ENCODE measurements around the gene FLNC.
A peak's percentile ranks its signal among the peaks of the same experiment; 100 is the strongest.

The FLNC gene

DNA sequence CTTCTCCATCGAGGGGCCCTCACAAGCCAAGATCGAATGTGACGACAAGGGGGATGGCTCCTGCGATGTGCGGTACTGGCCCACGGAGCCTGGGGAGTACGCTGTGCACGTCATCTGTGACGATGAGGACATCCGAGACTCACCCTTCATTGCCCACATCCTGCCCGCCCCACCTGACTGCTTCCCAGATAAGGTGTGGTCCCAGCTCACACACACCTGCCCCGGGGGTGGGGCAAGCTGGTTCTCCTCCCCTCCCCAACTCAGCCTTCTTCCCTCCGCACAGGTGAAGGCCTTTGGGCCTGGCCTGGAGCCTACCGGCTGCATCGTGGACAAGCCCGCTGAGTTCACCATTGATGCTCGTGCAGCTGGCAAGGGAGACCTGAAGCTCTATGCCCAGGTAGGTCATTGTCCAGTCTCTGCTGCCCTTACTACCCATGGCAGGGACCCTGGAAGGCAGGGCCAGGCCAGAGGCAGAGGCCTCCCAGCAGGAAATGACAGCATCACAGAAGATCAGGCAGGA is 11.0 kb downstream of the FLNC start:
- Histone ChIP-seq H3K4me1 (peaks cover 6% of the 10 kb centered on the region), H3K4me3 (ENCODE audit: low read depth, low read length) (no peak overlapping the region), H3K36me3 (peaks cover 38% of the 10 kb centered on the region), H3K27me3 (no peaks in the 10 kb centered on the region), H3K9me3 (no peaks in the 10 kb centered on the region)
- TF ChIP-seq, protein P1, sequence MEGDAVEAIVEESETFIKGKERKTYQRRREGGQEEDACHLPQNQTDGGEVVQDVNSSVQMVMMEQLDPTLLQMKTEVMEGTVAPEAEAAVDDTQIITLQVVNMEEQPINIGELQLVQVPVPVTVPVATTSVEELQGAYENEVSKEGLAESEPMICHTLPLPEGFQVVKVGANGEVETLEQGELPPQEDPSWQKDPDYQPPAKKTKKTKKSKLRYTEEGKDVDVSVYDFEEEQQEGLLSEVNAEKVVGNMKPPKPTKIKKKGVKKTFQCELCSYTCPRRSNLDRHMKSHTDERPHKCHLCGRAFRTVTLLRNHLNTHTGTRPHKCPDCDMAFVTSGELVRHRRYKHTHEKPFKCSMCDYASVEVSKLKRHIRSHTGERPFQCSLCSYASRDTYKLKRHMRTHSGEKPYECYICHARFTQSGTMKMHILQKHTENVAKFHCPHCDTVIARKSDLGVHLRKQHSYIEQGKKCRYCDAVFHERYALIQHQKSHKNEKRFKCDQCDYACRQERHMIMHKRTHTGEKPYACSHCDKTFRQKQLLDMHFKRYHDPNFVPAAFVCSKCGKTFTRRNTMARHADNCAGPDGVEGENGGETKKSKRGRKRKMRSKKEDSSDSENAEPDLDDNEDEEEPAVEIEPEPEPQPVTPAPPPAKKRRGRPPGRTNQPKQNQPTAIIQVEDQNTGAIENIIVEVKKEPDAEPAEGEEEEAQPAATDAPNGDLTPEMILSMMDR (IDR thresholded peaks at IDR 0.05; ENCODE audit: low read depth, low read length): no peak
- DNase-seq: no peak

DNA sequence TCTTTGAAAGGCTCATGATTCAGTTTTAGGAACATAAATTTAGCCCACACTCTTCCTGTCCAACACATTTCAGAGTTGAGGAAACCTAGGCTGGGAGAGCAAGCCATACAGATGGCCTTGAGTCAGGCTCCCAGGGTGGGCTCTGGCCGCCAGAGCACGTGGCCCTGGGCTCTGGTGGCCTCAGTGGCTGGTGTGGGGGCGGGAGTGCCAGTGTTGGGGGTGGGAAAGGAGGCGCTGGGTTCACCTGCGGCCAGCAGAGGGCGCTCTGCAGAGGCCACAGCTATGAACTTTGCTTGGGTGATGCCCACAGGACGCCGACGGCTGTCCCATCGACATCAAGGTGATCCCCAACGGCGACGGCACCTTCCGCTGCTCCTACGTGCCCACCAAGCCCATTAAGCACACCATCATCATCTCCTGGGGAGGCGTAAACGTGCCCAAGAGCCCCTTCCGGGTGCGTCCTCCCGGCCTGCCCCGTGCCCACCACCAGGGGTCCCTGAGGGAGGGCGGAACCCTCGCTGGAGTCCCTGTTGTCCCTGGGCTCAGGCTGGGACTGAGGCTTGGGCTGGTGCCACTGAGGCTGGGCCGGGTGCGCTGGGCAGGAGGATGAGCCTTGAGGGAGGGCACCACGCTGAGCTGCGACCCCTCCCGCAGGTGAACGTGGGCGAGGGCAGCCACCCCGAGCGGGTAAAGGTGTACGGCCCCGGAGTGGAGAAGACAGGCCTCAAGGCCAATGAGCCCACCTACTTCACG is 11.9 kb downstream of the FLNC start:
- Histone ChIP-seq H3K36me3 (peaks cover 36% of the 10 kb centered on the region), H3K9me3 (no peaks in the 10 kb centered on the region), H3K4me1 (peaks cover 6% of the 10 kb centered on the region), H3K4me3 (ENCODE audit: low read depth, low read length) (no peak overlapping the region), H3K27me3 (no peaks in the 10 kb centered on the region)
- peak; percentile 73 for DNase-seq
- TF ChIP-seq, protein P1 (IDR thresholded peaks at IDR 0.05; ENCODE audit: low read depth, low read length): peak; percentile 67

DNA sequence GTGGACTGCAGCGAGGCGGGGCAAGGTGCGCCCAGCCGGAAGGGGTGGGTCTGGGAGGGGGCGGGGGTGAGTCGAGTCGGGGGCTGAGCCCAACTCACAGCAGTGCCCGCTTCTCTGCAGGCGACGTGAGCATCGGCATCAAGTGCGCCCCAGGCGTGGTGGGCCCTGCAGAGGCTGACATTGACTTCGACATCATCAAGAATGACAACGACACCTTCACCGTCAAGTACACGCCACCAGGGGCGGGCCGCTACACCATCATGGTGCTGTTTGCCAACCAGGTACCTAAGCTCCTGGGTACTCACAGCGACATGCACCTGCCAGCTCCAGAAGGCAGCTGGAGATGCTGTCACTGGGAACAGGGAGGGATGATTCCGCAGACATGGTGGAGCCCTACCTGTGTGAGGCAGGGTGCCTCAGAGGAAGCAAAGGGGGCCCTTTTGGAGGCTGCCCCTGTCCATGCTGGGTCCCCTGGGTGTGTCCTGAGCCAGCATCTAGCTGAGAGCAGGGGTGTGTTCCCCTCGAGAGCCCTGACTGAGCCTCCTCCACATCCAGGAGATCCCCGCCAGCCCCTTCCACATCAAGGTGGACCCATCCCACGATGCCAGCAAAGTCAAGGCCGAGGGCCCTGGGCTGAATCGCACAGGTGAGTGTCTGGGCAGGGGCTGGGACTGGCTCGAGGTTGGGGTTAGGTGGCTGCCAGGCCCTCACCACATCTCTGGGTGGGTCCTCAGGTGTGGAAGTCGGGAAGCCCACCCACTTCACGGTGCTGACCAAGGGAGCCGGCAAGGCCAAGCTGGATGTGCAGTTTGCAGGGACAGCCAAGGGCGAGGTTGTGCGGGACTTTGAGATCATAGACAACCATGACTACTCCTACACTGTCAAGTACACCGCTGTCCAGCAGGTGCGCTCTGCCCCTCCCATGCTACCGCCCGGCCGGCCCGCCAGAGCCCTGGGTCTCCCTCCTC is 12.8 kb downstream of the FLNC start:
- no peaks in the 10 kb centered on the region for H3K27me3 ChIP-seq
- no peak for DNase-seq
- TF ChIP-seq, protein P1 (IDR thresholded peaks at IDR 0.05; ENCODE audit: low read depth, low read length): no peak
- H3K4me3 ChIP-seq (ENCODE audit: low read depth, low read length): no peak overlapping the region
- no peaks in the 10 kb centered on the region for H3K9me3 ChIP-seq
- peaks cover 35% of the 10 kb centered on the region for H3K36me3 ChIP-seq
- peaks cover 6% of the 10 kb centered on the region for H3K4me1 ChIP-seq

DNA sequence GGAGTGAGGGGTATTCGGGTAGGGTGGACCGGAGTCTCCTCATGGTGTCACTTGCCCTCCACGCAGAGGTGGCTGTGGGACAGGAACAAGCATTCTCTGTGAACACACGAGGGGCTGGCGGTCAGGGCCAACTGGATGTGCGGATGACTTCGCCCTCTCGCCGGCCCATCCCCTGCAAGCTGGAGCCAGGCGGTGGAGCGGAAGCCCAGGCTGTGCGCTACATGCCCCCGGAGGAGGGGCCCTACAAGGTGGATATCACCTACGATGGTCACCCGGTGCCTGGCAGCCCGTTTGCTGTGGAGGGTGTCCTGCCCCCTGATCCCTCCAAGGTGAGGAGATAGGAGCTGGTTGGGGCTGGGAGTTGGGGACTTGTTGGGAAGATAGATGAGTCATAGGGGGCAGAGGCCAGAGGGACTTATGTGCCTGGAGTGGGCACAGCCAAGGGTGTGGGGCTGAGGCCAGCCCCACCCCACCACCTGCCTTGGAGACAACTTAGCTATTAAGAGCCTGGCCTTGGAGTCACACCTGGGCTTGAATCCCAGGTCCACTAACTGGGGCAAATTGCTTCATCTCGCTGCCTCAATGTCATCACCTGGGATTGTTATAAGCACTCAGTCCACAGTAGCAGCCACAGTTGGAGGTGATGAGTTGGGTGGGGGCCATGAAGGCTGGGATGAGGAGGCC is 13.9 kb downstream of the FLNC start:
- H3K9me3 ChIP-seq: no peaks in the 10 kb centered on the region
- TF ChIP-seq, protein P1 (IDR thresholded peaks at IDR 0.05; ENCODE audit: low read depth, low read length): no peak
- H3K36me3 ChIP-seq: peaks cover 30% of the 10 kb centered on the region
- H3K4me3 ChIP-seq (ENCODE audit: low read depth, low read length): no peak overlapping the region
- DNase-seq: no peak
- peaks cover 6% of the 10 kb centered on the region for H3K4me1 ChIP-seq
- no peaks in the 10 kb centered on the region for H3K27me3 ChIP-seq

DNA sequence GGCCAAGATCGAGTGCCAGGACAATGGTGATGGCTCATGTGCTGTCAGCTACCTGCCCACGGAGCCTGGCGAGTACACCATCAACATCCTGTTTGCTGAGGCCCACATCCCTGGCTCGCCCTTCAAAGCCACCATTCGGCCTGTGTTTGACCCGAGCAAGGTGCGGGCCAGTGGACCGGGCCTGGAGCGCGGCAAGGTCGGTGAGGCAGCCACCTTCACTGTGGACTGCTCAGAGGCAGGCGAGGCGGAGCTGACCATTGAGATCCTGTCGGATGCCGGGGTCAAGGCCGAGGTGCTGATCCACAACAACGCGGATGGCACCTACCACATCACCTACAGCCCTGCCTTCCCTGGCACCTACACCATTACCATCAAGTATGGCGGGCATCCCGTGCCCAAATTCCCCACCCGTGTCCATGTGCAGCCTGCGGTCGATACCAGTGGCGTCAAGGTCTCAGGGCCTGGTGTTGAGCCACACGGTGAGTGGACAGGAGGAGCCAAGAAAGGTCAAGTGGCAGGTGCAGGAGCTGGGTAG is 14.6 kb downstream of the FLNC start:
- H3K27me3 ChIP-seq: no peaks in the 10 kb centered on the region
- peaks cover 27% of the 10 kb centered on the region for H3K36me3 ChIP-seq
- no peaks in the 10 kb centered on the region for H3K9me3 ChIP-seq
- TF ChIP-seq, protein P1 (IDR thresholded peaks at IDR 0.05; ENCODE audit: low read depth, low read length): no peak
- H3K4me3 ChIP-seq (ENCODE audit: low read depth, low read length): no peak overlapping the region
- no peak for DNase-seq
- peaks cover 6% of the 10 kb centered on the region for H3K4me1 ChIP-seq
